ENCODE data around the gene SPARCL1. TPM values are rescaled to one million over a fixed set of nuclear protein-coding genes. Genes with fewer than 3 reads are reported as not detected.

The SPARCL1 gene
- total and polyA plus RNA-seq, 2 experiments from 2014 or later = 1.5 to 2.4 TPM

GRCh38 chr4:87433342-87433741 is 95.8 kb downstream of the SPARCL1 start:
- H3K9me3 Mint-ChIP-seq = no peaks in the 10 kb centered on the region
- no peaks in the 10 kb centered on the region for H3K27me3 ChIP-seq (ENCODE audit: insufficient read depth)
- peaks cover 4% of the 10 kb centered on the region; the same call in 1 of the 2 replicates for H4K20me1 ChIP-seq (replicated peaks; ENCODE audit: insufficient read depth)
- ATAC-seq = no peak
- H3K36me3 Mint-ChIP-seq (ENCODE audit: low read depth) = peaks cover 27% of the 10 kb centered on the region
- no peaks in the 10 kb centered on the region for H3K27me3 Mint-ChIP-seq (ENCODE audit: insufficient read depth, low read depth, poor library complexity)
- no peak for TF ChIP-seq CREB1 (CRISPR knock-in tag; IDR thresholded peaks at IDR 0.05; ENCODE audit: low read depth)
- TF ChIP-seq ZNF331 (CRISPR knock-in tag; IDR thresholded peaks at IDR 0.05; ENCODE audit: low read depth) = no peak
- no peak for DNase-seq (ENCODE audit: low spot score)
- H3F3A ChIP-seq (replicated peaks; ENCODE audit: low read depth) = no peaks in the 10 kb centered on the region
- peaks cover 76% of the 10 kb centered on the region for H3K79me2 ChIP-seq (replicated peaks; ENCODE audit: insufficient read depth)
- H3K36me3 ChIP-seq (ENCODE audit: insufficient read depth) = peaks cover 4% of the 10 kb centered on the region; the same call in 1 of the 2 replicates
- peaks cover 5% of the 10 kb centered on the region for H3K4me1 ChIP-seq (ENCODE audit: insufficient read depth)
- no peak overlapping the region for H3K27ac ChIP-seq (ENCODE audit: low read depth)
- no peak overlapping the region for H3K4me3 ChIP-seq
- H3K4me3 Mint-ChIP-seq = no peak overlapping the region
- no peak overlapping the region for H2AFZ ChIP-seq
- H3K9me2 ChIP-seq (ENCODE audit: insufficient read depth) = no peaks in the 10 kb centered on the region
- H3K27ac Mint-ChIP-seq = no peak overlapping the region
- peaks cover 20% of the 10 kb centered on the region; the same call in 2 of the 3 replicates for H3K4me1 Mint-ChIP-seq
- no peak overlapping the region for H3K4me2 ChIP-seq

DNA sequence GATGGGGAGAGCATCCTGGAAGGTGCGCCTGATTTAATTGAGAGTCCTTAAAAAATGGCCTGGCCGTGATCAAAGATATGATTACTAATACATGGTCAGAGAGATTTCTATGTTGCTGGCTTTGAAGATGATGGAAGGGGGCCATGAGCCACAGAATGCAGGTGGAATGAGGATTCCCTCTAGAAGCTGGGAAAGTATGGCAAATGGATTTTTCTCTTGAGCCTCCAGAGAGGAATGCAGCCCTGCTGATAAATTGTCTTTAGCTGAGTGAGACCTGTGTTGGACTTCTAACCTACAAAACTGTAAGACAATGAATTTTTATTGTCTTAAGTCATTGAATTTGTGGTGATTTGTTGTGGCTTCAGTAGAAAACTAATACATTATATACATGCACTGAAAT is 99.1 kb downstream of the SPARCL1 start:
- no peaks in the 10 kb centered on the region for H3K9me3 Mint-ChIP-seq
- H3K36me3 Mint-ChIP-seq (ENCODE audit: low read depth) = 0 out of 3 replicates have a peak, but pooled peaks cover 2% of the 10 kb centered on the region
- DNase-seq (ENCODE audit: low spot score) (peak; percentile 36), ATAC-seq (peak; percentile 50)
- no peaks in the 10 kb centered on the region for H3K27me3 Mint-ChIP-seq (ENCODE audit: insufficient read depth, low read depth, poor library complexity)
- Histone ChIP-seq H3K4me3 (no peak overlapping the region), H3K9me2 (ENCODE audit: insufficient read depth) (no peaks in the 10 kb centered on the region), H3K36me3 (ENCODE audit: insufficient read depth) (no peaks in the 10 kb centered on the region), H3K27ac (ENCODE audit: low read depth) (peak overlapping the region; percentile 21; the same call in 1 of the 2 replicates), H3K4me1 (ENCODE audit: insufficient read depth) (peaks cover 5% of the 10 kb centered on the region), H4K20me1 (replicated peaks; ENCODE audit: insufficient read depth) (peaks cover 7% of the 10 kb centered on the region), H3K27me3 (ENCODE audit: insufficient read depth) (no peaks in the 10 kb centered on the region), H3K79me2 (replicated peaks; ENCODE audit: insufficient read depth) (peaks cover 99% of the 10 kb centered on the region), H3K4me2 (no peak overlapping the region), H2AFZ (no peak overlapping the region), H3F3A (replicated peaks; ENCODE audit: low read depth) (no peaks in the 10 kb centered on the region)
- H3K4me3 Mint-ChIP-seq = no peak overlapping the region
- no peak overlapping the region for H3K27ac Mint-ChIP-seq
- H3K4me1 Mint-ChIP-seq = peaks cover 20% of the 10 kb centered on the region; the same call in 2 of the 3 replicates
- TF ChIP-seq EZH2 (IDR thresholded peaks at IDR 0.05; ENCODE audit: low read depth, unreplicated experiment) (no peak), NANOG (IDR thresholded peaks at IDR 0.05; ENCODE audit: borderline replicate concordance) (no peak), CTCF (conservative IDR thresholded peaks at IDR 0.05; ENCODE audit: low read depth in 2 of 2) (no peak), JUNB (IDR thresholded peaks at IDR 0.05; ENCODE audit: unreplicated experiment) (no peak), POLR2AphosphoS5 (IDR thresholded peaks at IDR 0.05; ENCODE audit: low read depth) (no peak), CREB1 (CRISPR knock-in tag; IDR thresholded peaks at IDR 0.05; ENCODE audit: low read depth) (no peak), EZH2phosphoT487 (IDR thresholded peaks at IDR 0.05; ENCODE audit: unreplicated experiment) (no peak), ETS1 (IDR thresholded peaks at IDR 0.05) (no peak), ZNF114 (CRISPR knock-in tag; IDR thresholded peaks at IDR 0.05) (no peak), STAT1 (IDR thresholded peaks at IDR 0.05; ENCODE audit: unreplicated experiment) (no peak)
- TF ChIP-seq, protein P1, sequence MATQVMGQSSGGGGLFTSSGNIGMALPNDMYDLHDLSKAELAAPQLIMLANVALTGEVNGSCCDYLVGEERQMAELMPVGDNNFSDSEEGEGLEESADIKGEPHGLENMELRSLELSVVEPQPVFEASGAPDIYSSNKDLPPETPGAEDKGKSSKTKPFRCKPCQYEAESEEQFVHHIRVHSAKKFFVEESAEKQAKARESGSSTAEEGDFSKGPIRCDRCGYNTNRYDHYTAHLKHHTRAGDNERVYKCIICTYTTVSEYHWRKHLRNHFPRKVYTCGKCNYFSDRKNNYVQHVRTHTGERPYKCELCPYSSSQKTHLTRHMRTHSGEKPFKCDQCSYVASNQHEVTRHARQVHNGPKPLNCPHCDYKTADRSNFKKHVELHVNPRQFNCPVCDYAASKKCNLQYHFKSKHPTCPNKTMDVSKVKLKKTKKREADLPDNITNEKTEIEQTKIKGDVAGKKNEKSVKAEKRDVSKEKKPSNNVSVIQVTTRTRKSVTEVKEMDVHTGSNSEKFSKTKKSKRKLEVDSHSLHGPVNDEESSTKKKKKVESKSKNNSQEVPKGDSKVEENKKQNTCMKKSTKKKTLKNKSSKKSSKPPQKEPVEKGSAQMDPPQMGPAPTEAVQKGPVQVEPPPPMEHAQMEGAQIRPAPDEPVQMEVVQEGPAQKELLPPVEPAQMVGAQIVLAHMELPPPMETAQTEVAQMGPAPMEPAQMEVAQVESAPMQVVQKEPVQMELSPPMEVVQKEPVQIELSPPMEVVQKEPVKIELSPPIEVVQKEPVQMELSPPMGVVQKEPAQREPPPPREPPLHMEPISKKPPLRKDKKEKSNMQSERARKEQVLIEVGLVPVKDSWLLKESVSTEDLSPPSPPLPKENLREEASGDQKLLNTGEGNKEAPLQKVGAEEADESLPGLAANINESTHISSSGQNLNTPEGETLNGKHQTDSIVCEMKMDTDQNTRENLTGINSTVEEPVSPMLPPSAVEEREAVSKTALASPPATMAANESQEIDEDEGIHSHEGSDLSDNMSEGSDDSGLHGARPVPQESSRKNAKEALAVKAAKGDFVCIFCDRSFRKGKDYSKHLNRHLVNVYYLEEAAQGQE (IDR thresholded peaks at IDR 0.05; ENCODE audit: unreplicated experiment) = no peak
